Erythroblast (primary cell): ENCODE results near the gene MXI1.

ENCODE experiments used
- GATA1 ChIP-seq: IDR thresholded peaks from 2 replicates; pipeline ENCODE4 v1.6.1; 2011; ENCODE audit warnings: low read depth, mild to moderate bottlenecking, control low read depth, low read length, moderate library complexity
- POLR2A ChIP-seq: IDR thresholded peaks from 2 replicates; pipeline ENCODE4 v1.6.1; 2011; ENCODE audit warnings: mild to moderate bottlenecking, low read length

DNA sequence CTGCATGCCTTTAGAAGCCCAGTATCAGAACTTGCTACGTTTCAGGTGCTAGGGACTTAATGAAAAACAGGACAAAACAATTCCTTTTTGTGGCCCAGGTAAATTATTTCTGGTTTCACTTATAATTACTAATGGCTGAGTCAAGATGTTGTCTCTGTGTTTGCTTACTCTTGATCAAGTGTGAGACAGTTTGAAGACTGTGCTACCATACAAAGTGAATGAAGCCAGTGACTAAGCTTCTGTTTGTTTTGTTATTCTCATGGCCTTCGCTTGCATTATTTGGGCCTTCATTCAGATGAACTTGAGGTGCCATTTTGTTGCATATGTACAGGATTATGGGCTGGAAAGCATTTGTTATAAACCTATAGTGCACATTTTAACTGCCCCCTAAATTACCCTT lies 79.4 kb downstream of the MXI1 start:
- no peak for TF ChIP-seq POLR2A
- TF ChIP-seq GATA1: no peak
